C4-2B (cell line): ENCODE results near the gene PRKCE.

Experiments used
- ZFX ChIP-seq: fragments of 450-650 bp; IDR thresholded peaks from 2 replicates; pipeline ENCODE4 v1.6.1; 2017
- TF ChIP-seq, protein P1 (sequence below): fragments of 450-650 bp; conservative IDR thresholded peaks from 2 replicates; pipeline ENCODE4 v1.5.1; 2017; ENCODE audit warnings: mild to moderate bottlenecking

DNA sequence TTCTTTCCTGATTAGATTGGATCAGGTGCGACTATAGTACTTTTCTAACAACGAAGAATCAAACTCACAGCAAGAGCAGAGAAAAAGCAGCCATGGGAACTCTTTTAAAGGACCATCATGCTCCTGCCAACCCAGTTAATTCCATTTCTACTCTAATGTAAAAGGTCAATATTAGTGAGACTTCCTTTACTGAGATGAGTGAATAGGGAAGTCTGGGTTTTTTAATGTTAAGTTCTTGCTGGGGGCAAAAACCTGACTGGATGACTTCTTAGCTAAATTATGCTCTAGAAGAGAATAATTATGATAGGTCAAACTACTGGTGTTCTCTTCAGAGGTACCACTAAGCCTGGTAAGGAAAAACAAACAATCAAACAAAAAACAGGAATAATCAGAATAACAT lies 48.9 kb upstream of the PRKCE start:
- TF ChIP-seq, protein P1, sequence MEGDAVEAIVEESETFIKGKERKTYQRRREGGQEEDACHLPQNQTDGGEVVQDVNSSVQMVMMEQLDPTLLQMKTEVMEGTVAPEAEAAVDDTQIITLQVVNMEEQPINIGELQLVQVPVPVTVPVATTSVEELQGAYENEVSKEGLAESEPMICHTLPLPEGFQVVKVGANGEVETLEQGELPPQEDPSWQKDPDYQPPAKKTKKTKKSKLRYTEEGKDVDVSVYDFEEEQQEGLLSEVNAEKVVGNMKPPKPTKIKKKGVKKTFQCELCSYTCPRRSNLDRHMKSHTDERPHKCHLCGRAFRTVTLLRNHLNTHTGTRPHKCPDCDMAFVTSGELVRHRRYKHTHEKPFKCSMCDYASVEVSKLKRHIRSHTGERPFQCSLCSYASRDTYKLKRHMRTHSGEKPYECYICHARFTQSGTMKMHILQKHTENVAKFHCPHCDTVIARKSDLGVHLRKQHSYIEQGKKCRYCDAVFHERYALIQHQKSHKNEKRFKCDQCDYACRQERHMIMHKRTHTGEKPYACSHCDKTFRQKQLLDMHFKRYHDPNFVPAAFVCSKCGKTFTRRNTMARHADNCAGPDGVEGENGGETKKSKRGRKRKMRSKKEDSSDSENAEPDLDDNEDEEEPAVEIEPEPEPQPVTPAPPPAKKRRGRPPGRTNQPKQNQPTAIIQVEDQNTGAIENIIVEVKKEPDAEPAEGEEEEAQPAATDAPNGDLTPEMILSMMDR, result no peak
- TF ChIP-seq ZFX, result no peak
